HFF-Myc (cell line): ENCODE data around the gene SAC3D1.

ENCODE experiments used
- DNase-seq: peaks from one replicate; pipeline ENCODE4 v3.0.0-alpha.2; 2011; ENCODE audit warnings: low read depth; ENCODE audit errors: extremely low read depth
- H3K4me3 ChIP-seq: replicated peaks from 2 replicates; pipeline ENCODE4 v1.5.1; 2011; ENCODE audit warnings: low read depth, mild to moderate bottlenecking, control low read depth, low read length
- TF ChIP-seq, protein P1 (sequence below): IDR thresholded peaks from 2 replicates; pipeline ENCODE4 v1.5.1; 2012; ENCODE audit warnings: mild to moderate bottlenecking, low read depth, low read length, control low read depth; ENCODE audit errors: missing control alignments

Gene SAC3D1

DNA sequence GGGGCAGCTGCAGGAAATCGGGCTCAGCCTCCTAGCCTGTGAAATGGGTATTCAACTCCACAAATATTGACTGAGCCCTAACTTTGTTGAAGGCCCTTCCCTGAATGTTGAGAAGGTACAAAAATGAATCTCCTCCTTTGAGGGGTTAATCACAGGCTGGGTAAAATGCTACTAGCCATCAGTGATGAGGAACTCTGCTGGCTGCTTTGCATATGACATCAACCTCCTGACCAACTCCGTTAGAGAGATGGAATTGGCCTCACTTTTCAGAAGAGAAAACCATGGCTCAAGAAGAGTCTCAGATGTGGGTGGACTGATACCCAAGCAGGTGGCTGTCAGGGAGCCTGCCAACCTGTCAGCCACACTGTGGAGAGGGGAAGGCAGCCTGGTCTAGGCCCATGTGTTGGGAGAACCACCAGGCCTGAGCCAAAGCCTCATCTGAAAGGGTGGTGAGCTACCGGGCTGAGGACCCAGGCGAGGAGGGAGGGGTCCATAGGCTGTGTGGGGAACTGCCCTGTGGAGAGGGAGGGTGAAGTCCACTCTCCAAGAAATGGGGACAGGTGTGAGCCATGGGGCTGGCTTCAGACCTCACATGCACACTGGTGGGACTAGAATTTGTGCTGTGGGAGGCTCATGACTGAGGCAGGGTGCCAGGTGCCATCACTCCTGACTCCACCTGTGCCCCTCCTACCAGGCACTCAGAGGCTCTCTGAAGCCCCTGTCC lies 31.1 kb downstream of the SAC3D1 start:
- no peak for DNase-seq

DNA sequence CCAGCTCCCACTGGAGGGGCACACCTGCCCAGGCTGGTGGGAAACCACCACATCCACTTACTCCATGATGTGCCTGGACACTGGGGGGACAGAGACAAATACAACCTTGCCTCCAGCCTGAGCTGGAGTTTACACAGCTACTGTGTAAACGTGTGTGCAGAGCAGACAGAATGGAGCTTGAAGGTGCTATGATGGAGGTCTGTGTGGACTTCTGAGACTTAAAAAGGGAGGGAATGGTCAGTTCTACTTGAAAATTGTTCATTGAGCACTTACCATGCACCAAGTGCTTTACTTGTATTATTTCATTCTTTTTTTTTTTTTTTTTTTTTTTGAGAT lies 31.6 kb downstream of the SAC3D1 start:
- DNase-seq = no peak
- no peak overlapping the region for H3K4me3 ChIP-seq
- TF ChIP-seq, protein P1, sequence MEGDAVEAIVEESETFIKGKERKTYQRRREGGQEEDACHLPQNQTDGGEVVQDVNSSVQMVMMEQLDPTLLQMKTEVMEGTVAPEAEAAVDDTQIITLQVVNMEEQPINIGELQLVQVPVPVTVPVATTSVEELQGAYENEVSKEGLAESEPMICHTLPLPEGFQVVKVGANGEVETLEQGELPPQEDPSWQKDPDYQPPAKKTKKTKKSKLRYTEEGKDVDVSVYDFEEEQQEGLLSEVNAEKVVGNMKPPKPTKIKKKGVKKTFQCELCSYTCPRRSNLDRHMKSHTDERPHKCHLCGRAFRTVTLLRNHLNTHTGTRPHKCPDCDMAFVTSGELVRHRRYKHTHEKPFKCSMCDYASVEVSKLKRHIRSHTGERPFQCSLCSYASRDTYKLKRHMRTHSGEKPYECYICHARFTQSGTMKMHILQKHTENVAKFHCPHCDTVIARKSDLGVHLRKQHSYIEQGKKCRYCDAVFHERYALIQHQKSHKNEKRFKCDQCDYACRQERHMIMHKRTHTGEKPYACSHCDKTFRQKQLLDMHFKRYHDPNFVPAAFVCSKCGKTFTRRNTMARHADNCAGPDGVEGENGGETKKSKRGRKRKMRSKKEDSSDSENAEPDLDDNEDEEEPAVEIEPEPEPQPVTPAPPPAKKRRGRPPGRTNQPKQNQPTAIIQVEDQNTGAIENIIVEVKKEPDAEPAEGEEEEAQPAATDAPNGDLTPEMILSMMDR = no peak

More for the DNA sequence above, 31.1 kb downstream of the SAC3D1 start:
- H3K4me3 ChIP-seq = no peak overlapping the region
- TF ChIP-seq, protein P1 = no peak

DNA sequence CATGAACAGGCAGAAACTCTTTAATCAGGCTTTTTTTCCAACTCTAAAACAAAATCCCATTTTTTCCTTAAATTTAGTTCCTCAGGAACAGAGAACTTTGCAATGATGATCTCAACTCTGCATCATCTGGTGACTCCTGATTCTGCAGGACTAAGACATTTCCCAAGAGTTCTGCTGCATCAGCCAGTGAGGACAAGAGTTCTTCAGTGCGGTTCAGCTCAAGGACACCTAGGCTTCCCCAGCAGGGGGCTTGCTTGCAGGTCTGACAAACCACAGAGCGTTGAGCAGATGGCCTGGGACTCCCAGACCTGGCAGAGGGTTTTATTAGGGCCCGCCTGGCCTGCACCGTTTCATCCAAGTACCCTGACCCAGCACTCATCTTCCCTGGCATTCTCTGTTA lies 36.4 kb downstream of the SAC3D1 start:
- TF ChIP-seq, protein P1 = no peak
- H3K4me3 ChIP-seq = no peak overlapping the region
- DNase-seq = no peak

DNA sequence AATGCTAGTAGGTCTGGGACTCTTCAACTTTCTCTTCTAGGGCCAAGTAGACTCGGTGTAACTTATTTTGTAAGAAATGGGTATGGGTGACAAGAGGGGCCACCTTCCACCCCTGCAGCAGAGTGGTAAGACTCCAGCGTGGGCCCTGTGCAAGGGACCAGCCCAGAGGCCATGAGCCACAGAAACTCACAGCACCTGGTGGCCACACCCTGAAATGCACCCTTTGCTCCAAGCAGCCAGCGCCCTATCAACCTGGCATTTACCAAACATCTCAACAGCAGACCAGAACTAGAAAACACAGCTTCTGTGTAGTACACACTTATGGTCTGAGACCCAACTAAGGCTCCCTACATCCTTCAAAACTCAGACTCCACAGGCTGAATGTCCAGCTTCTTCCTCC lies 37.1 kb downstream of the SAC3D1 start:
- no peak for DNase-seq
- TF ChIP-seq, protein P1 = peak; percentile 66
- H3K4me3 ChIP-seq = no peak overlapping the region

DNA sequence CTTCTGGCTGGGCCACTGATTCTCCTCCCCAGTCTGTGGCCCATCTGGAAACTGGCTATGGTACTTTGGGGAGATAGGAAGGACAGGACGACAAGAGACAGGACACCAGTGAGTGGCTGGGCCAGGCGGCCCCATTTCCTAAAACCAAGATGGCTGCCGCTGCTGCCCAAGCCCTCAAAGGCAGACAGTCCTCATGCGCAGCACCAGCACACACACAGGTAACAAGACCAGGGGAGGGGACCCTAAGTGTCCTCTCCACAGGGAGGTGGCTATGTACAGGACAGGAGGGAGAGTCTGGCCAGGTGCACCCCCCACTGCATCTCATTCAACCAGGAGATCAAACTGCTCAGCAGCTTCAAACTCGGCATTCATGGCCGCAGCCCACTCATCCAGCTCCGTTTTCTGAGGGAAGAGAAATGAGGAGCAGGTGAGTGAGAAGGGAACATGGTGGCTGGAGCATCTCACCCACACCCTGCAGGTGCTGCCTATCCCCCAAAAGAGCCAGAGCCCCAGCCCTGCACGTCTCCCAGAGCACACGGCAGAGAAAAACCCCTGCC lies 37.9 kb downstream of the SAC3D1 start:
- H3K4me3 ChIP-seq = no peak overlapping the region
- TF ChIP-seq, protein P1 = no peak
- DNase-seq = no peak

DNA sequence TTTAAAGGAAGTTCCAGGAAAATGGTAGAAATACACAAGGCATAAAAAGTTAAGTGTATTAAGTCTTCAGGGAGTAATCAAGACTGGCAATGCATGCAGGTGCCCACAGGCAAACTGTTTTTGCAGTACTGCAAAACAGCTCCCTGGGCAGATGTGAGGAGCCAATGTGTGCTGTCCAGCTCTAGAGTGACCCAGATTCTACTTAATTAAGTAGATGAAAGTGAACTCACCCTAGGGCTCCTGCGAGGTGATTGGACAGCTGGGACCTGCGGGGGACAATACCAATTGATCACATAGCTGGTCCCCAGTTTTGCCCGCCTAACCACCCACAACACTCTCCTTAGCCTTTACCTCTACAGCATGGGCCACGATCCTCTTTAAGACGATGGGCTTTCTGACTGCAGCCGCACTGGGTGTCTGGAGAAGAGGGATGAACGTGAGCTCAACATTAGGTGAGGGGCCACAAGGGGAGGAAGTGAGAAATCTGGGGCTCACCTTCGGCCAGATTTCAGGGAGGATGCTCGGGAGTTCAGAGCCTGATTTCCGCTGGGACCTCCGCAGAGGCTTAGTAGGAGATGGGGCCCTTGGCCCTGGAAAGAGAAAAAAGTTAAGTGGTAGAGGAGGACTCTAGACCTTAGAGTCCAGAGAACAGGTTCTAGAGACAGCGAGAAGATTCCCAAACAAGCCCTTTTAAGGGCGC lies 42.3 kb downstream of the SAC3D1 start:
- DNase-seq = no peak

More for the DNA sequence above, 42.3 kb downstream of the SAC3D1 start:
- TF ChIP-seq, protein P1 = no peak
- H3K4me3 ChIP-seq = peak overlapping the region; percentile 72
